Endodermal cell (in vitro differentiated cells): Measurements from ENCODE around the gene TRIM15. TPM values are rescaled to one million over a fixed set of nuclear protein-coding genes. Genes with fewer than 3 reads are reported as not detected.

ENCODE experiments used
- DNase-seq: peaks from one replicate; pipeline ENCODE4 v3.0.0-alpha.2; 2017
- H3K27ac ChIP-seq: 2 replicates; pipeline ENCODE4 v1.5.1; 2013; ENCODE audit warnings: mild to moderate bottlenecking, low read depth, low read length, moderate library complexity
- H3K27me3 ChIP-seq: 2 replicates; pipeline ENCODE4 v1.6.1; 2013; ENCODE audit warnings: mild to moderate bottlenecking, low read length, moderate library complexity; ENCODE audit not compliant: insufficient read depth, control insufficient read depth, poor library complexity, severe bottlenecking
- H3K36me3 ChIP-seq: 2 replicates; pipeline ENCODE4 v1.7.0; 2013; ENCODE audit warnings: mild to moderate bottlenecking, low read length, moderate library complexity; ENCODE audit not compliant: control insufficient read depth, insufficient read depth
- H3K4me1 ChIP-seq: one replicate; pipeline ENCODE4 v1.7.0; 2013; ENCODE audit warnings: low read length; ENCODE audit not compliant: control insufficient read depth, insufficient read depth
- H3K4me3 ChIP-seq: 2 replicates; pipeline ENCODE4 v1.5.1; 2013; ENCODE audit warnings: mild to moderate bottlenecking, low read length, moderate library complexity
- H3K9ac ChIP-seq: 2 replicates; pipeline ENCODE4 v1.6.1; 2013; ENCODE audit warnings: mild to moderate bottlenecking, low read length, moderate library complexity; ENCODE audit not compliant: poor library complexity, severe bottlenecking; ENCODE audit errors: extremely low read depth
- H3K9me3 ChIP-seq: 2 replicates; pipeline ENCODE4 v1.6.1; 2013; ENCODE audit warnings: mild to moderate bottlenecking, low read length, moderate library complexity; ENCODE audit not compliant: control insufficient read depth
- H3K27ac Mint-ChIP-seq: 2 replicates; pipeline ENCODE4 v1.8.0; 2020; ENCODE audit warnings: mixed read lengths
- H3K27me3 Mint-ChIP-seq: 2 replicates; pipeline ENCODE4 v1.8.0; 2021; ENCODE audit warnings: mild to moderate bottlenecking, mixed read lengths; ENCODE audit not compliant: insufficient read depth
- H3K36me3 Mint-ChIP-seq: 2 replicates; pipeline ENCODE4 v1.8.0; 2020; ENCODE audit warnings: low read depth, mixed read lengths
- H3K4me1 Mint-ChIP-seq: 2 replicates; pipeline ENCODE4 v1.8.0; 2020; ENCODE audit warnings: mixed read lengths
- H3K4me3 Mint-ChIP-seq: 2 replicates; pipeline ENCODE4 v1.8.0; 2020; ENCODE audit warnings: mild to moderate bottlenecking, moderate library complexity, mixed read lengths
- H3K9me3 Mint-ChIP-seq: 2 replicates; pipeline ENCODE4 v1.8.0; 2020; ENCODE audit warnings: mild to moderate bottlenecking, mixed read lengths
- CTCF ChIP-seq: fragments of 200-600 bp; sonication (generic); conservative IDR thresholded peaks from 2 replicates; pipeline ENCODE4 v1.5.0; 2021; ENCODE audit warnings: antibody characterized with exemption, mild to moderate bottlenecking
- WGBS, 2 experiments: methylation state at CpG; one replicate each; pipeline versions ENCODE4 v1.1.5 to v1.1.7; 2013; ENCODE audit warnings: missing lambda C conversion rate in 2 of 2, mixed read lengths in 1 of 2; ENCODE audit not compliant: insufficient coverage in 1 of 2, insufficient read length in 1 of 2; 5-methylcytosine and 5-hydroxymethylcytosine counted together
- total RNA-seq, 2 donors: library from RNA; stranded (reverse); fragmentation: NEBNext Ultra II Directional in 1 of 2; extraction: Animal tissue kit (Norgen Biotek cat#: 25700) in 1 of 2; gene quantifications; 2 replicates in 1 of 2; 3 replicates in 1 of 2; pipeline ENCODE4 v1.2.1, GENCODE V29; 2021

TRIM15 gene
- total RNA-seq, 2 donors from 2014 or later, result not detected

DNA sequence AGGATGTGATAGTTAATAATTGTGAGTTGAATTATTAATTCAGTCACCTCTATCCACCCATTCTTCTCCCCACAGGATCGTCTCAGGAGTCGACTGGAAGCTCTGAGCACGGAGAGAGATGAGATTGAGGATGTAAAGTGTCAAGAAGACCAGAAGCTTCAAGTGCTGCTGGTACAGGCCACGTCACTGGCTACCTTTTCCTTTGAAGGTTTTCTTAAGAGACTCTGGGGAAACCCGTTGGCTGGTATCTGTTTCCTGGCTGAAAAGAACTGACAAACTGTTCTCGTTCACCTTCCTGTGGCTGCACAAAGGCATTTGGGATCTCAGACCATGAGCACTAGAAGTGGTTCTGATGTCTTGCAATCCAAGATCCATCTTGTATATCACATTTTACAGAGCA lies 3.8 kb downstream of the TRIM15 start:
- H3K4me1 ChIP-seq, result no peaks in the 10 kb centered on the region
- no peaks in the 10 kb centered on the region for H3K9me3 ChIP-seq
- Mint-ChIP-seq H3K9me3 (no peaks in the 10 kb centered on the region), H3K27ac (no peak overlapping the region), H3K36me3 (no peaks in the 10 kb centered on the region), H3K4me1 (no peaks in the 10 kb centered on the region), H3K4me3 (no peak overlapping the region), H3K27me3 (peaks cover 75% of the 10 kb centered on the region)
- H3K27ac ChIP-seq, result no peak overlapping the region
- H3K36me3 ChIP-seq, result no peaks in the 10 kb centered on the region
- H3K9ac ChIP-seq, result no peak overlapping the region
- no peak overlapping the region for H3K4me3 ChIP-seq
- DNase-seq, result no peak
- 82 to 89% methylated on average over 3 to 6 of the region's 6 CpGs for WGBS, 2 experiments
- H3K27me3 ChIP-seq, result peaks cover 48% of the 10 kb centered on the region
- no peak for TF ChIP-seq CTCF

GRCh38 chr6:30168741-30169140 lies 5.4 kb downstream of the TRIM15 start:
- no peaks in the 10 kb centered on the region for H3K9me3 Mint-ChIP-seq
- H3K9ac ChIP-seq, result no peak overlapping the region
- no peaks in the 10 kb centered on the region for H3K36me3 ChIP-seq
- TF ChIP-seq CTCF, result no peak
- H3K4me3 Mint-ChIP-seq, result no peak overlapping the region
- H3K36me3 Mint-ChIP-seq, result no peaks in the 10 kb centered on the region
- no peaks in the 10 kb centered on the region for H3K4me1 ChIP-seq
- H3K4me1 Mint-ChIP-seq, result no peaks in the 10 kb centered on the region
- no peak overlapping the region for H3K4me3 ChIP-seq
- no peak for DNase-seq
- H3K27me3 Mint-ChIP-seq, result peaks cover 87% of the 10 kb centered on the region
- no peak overlapping the region for H3K27ac ChIP-seq
- no peaks in the 10 kb centered on the region for H3K9me3 ChIP-seq
- H3K27ac Mint-ChIP-seq, result no peak overlapping the region
- WGBS, 2 experiments, result 71% methylated on average over 1 of the region's 1 CpG; no CpG with 5 or more reads in 1 of the 2 experiments
- peaks cover 60% of the 10 kb centered on the region for H3K27me3 ChIP-seq

- DNase-seq, result no peak
- H3K4me1 Mint-ChIP-seq, result no peaks in the 10 kb centered on the region
- no peaks in the 10 kb centered on the region for H3K9me3 ChIP-seq
- no peaks in the 10 kb centered on the region for H3K9me3 Mint-ChIP-seq
- 34 to 45% methylated on average over 5 to 7 of the region's 7 CpGs for WGBS, 2 experiments
- peaks cover 86% of the 10 kb centered on the region for H3K27me3 Mint-ChIP-seq
- H3K4me3 Mint-ChIP-seq, result no peak overlapping the region
- H3K27me3 ChIP-seq, result peaks cover 64% of the 10 kb centered on the region
- H3K27ac Mint-ChIP-seq, result no peak overlapping the region
- peak; percentile 84 for TF ChIP-seq CTCF
- H3K27ac ChIP-seq, result no peak overlapping the region
- no peaks in the 10 kb centered on the region for H3K36me3 Mint-ChIP-seq
- H3K9ac ChIP-seq, result no peak overlapping the region
- H3K4me3 ChIP-seq, result no peak overlapping the region
- no peaks in the 10 kb centered on the region for H3K36me3 ChIP-seq
- H3K4me1 ChIP-seq, result no peaks in the 10 kb centered on the region
Observed at GRCh38 chr6:30169658-30170614, 6.6 kb downstream of the TRIM15 start.
